ENCODE results near the gene RTEL1. TPM values are rescaled to one million over a fixed set of nuclear protein-coding genes. Genes with fewer than 3 reads are reported as not detected.
"Not testable (repeated sequence)": the region's sequence is repeated elsewhere in the genome, so short reads cannot be mapped to it uniquely, and the experiment has no call there.

Gene RTEL1
- total RNA-seq, 2 experiments from 2014 or later, result 49.8 to 54.3 TPM

GRCh38 chr20:63628246-63628975 lies 29.7 kb upstream of the RTEL1 start:
- no peaks in the 10 kb centered on the region for H3K27me3 Mint-ChIP-seq (ENCODE audit: low read depth)
- H3K9me3 Mint-ChIP-seq (ENCODE audit: insufficient read depth), result no peaks in the 10 kb centered on the region
- peak; percentile 78 for DNase-seq
- ATAC-seq, result peak; percentile 58
- H3K36me3 Mint-ChIP-seq (ENCODE audit: low read depth), result peaks cover 21% of the 10 kb centered on the region
- H3K27ac Mint-ChIP-seq, result peak overlapping the region; percentile 94
- H3K4me1 Mint-ChIP-seq (ENCODE audit: low read depth), result peaks cover 19% of the 10 kb centered on the region
- CTCF ChIA-PET, result interaction anchor here (1.3 kb wide), 1 partner anchor 10 kb away, joined by 3 read pairs; no protein-coding TSS in a partner anchor
- H3K4me3 Mint-ChIP-seq, result peak overlapping the region; percentile 96
- POLR2A ChIA-PET, result interaction anchor here (1.2 to 3.6 kb wide), 5 partner anchors 11 to 30 kb away, joined by 3 to 34 read pairs (median 14); partner anchors contain the start of genes RTEL1 and STMN3

- H3K4me3 Mint-ChIP-seq, result not testable (repeated sequence)
Observed at GRCh38 chr20:63630956-63631355, 27.2 kb upstream of the RTEL1 start.

GRCh38 chr20:63631426-63631825 lies 26.7 kb upstream of the RTEL1 start:
- Mint-ChIP-seq H3K4me1 (ENCODE audit: low read depth) (peaks cover 37% of the 10 kb centered on the region), H3K36me3 (ENCODE audit: low read depth) (peaks cover 16% of the 10 kb centered on the region)
- H3K27me3 Mint-ChIP-seq (ENCODE audit: low read depth); ATAC-seq; DNase-seq; H3K9me3 Mint-ChIP-seq (ENCODE audit: insufficient read depth); H3K27ac Mint-ChIP-seq; H3K4me3 Mint-ChIP-seq: not testable (repeated sequence)
- ChIA-PET POLR2A (interaction anchor here (0.6 to 1.5 kb wide), 3 partner anchors 10 to 96 kb away, joined by 3 to 8 read pairs (median 3); partner anchors contain the start of gene RTEL1), CTCF (interaction anchor here (1.5 to 2.8 kb wide), 2 partner anchors 10 to 94 kb away, joined by 4 to 8 read pairs; partner anchors contain the start of gene PTK6)

More at GRCh38 chr20:63630956-63631355, 27.2 kb upstream of the RTEL1 start:
- H3K27ac Mint-ChIP-seq; DNase-seq; H3K27me3 Mint-ChIP-seq (ENCODE audit: low read depth); H3K9me3 Mint-ChIP-seq (ENCODE audit: insufficient read depth); ATAC-seq: not testable (repeated sequence)
- ChIA-PET POLR2A (interaction anchor here (1.5 kb wide), 1 partner anchor 11 kb away, joined by 8 read pairs; no protein-coding TSS in a partner anchor), CTCF (interaction anchor here (2.8 kb wide), 1 partner anchor 11 kb away, joined by 8 read pairs; no protein-coding TSS in a partner anchor)
- H3K4me1 Mint-ChIP-seq (ENCODE audit: low read depth), result peaks cover 36% of the 10 kb centered on the region
- peaks cover 16% of the 10 kb centered on the region for H3K36me3 Mint-ChIP-seq (ENCODE audit: low read depth)

GRCh38 chr20:63633732-63634131 lies 24.4 kb upstream of the RTEL1 start:
- ChIA-PET POLR2A (no interaction called here), CTCF (interaction anchor here (1.2 to 2.8 kb wide), 2 partner anchors 8 to 19 kb away, joined by 3 to 8 read pairs; no protein-coding TSS in a partner anchor)
- peaks cover 11% of the 10 kb centered on the region for H3K36me3 Mint-ChIP-seq (ENCODE audit: low read depth)
- H3K9me3 Mint-ChIP-seq (ENCODE audit: insufficient read depth), result no peaks in the 10 kb centered on the region
- peak overlapping the region; percentile 49 for H3K27ac Mint-ChIP-seq
- peak overlapping the region; percentile 18 for H3K4me3 Mint-ChIP-seq
- ATAC-seq (no peak), DNase-seq (no peak)
- peaks cover 46% of the 10 kb centered on the region for H3K4me1 Mint-ChIP-seq (ENCODE audit: low read depth)
- H3K27me3 Mint-ChIP-seq (ENCODE audit: low read depth), result no peaks in the 10 kb centered on the region

GRCh38 chr20:63635431-63636141 lies 22.5 kb upstream of the RTEL1 start:
- peak overlapping the region; percentile 61 for H3K4me3 Mint-ChIP-seq
- no peaks in the 10 kb centered on the region for H3K27me3 Mint-ChIP-seq (ENCODE audit: low read depth)
- peaks cover 6% of the 10 kb centered on the region for H3K36me3 Mint-ChIP-seq (ENCODE audit: low read depth)
- peak; percentile 73 for ATAC-seq
- no peaks in the 10 kb centered on the region for H3K9me3 Mint-ChIP-seq (ENCODE audit: insufficient read depth)
- CTCF ChIA-PET, result no interaction called here
- peak overlapping the region; percentile 91 for H3K27ac Mint-ChIP-seq
- H3K4me1 Mint-ChIP-seq (ENCODE audit: low read depth), result peaks cover 50% of the 10 kb centered on the region
- POLR2A ChIA-PET, result interaction anchor here (2.8 kb wide), 1 partner anchor 9 kb away, joined by 22 read pairs; the partner anchor contains the start of gene GMEB2
- peak; percentile 88 for DNase-seq

- no peaks in the 10 kb centered on the region for H3K27me3 Mint-ChIP-seq (ENCODE audit: low read depth)
- ChIA-PET POLR2A (interaction anchor here (2.8 kb wide), 1 partner anchor 10 kb away, joined by 22 read pairs; the partner anchor contains the start of gene GMEB2), CTCF (interaction anchor here (1.5 kb wide), 1 partner anchor 100 kb away, joined by 4 read pairs; the partner anchor contains the start of gene PTK6)
- no peak for ATAC-seq
- DNase-seq, result no peak
- H3K4me1 Mint-ChIP-seq (ENCODE audit: low read depth), result peaks cover 50% of the 10 kb centered on the region
- no peaks in the 10 kb centered on the region for H3K9me3 Mint-ChIP-seq (ENCODE audit: insufficient read depth)
- H3K27ac Mint-ChIP-seq, result peak overlapping the region; percentile 77
- peak overlapping the region; percentile 23 for H3K4me3 Mint-ChIP-seq
- peaks cover 6% of the 10 kb centered on the region for H3K36me3 Mint-ChIP-seq (ENCODE audit: low read depth)
Observed at GRCh38 chr20:63636752-63637628, 21.1 kb upstream of the RTEL1 start.

GRCh38 chr20:63639093-63639975 lies 18.8 kb upstream of the RTEL1 start:
- H3K27me3 Mint-ChIP-seq (ENCODE audit: low read depth), result no peaks in the 10 kb centered on the region
- peak overlapping the region; percentile 99 for H3K27ac Mint-ChIP-seq
- peak overlapping the region; percentile 87 for H3K4me3 Mint-ChIP-seq
- ATAC-seq, result peak; percentile 55
- POLR2A ChIA-PET, result interaction anchor here (0.7 to 2.7 kb wide), 4 partner anchors 12 to 226 kb away, joined by 3 to 19 read pairs (median 4); partner anchors contain the start of genes GMEB2 and TPD52L2
- peaks cover 44% of the 10 kb centered on the region for H3K4me1 Mint-ChIP-seq (ENCODE audit: low read depth)
- CTCF ChIA-PET, result interaction anchor here (0.7 to 1.0 kb wide), 3 partner anchors 10 to 102 kb away, joined by 3 to 4 read pairs (median 3); partner anchors contain the start of genes GMEB2 and PTK6
- H3K36me3 Mint-ChIP-seq (ENCODE audit: low read depth), result peaks cover 6% of the 10 kb centered on the region
- peak; percentile 87 for DNase-seq
- no peaks in the 10 kb centered on the region for H3K9me3 Mint-ChIP-seq (ENCODE audit: insufficient read depth)

- no peak for DNase-seq
- H3K27ac Mint-ChIP-seq, result peak overlapping the region; percentile 99
- peaks cover 6% of the 10 kb centered on the region for H3K36me3 Mint-ChIP-seq (ENCODE audit: low read depth)
Observed at GRCh38 chr20:63640086-63640485, 18.0 kb upstream of the RTEL1 start.

GRCh38 chr20:63640686-63641085 lies 17.4 kb upstream of the RTEL1 start:
- Mint-ChIP-seq H3K4me3 (peak overlapping the region; percentile 87), H3K27ac (peak overlapping the region; percentile 99), H3K4me1 (ENCODE audit: low read depth) (peaks cover 31% of the 10 kb centered on the region)
- H3K36me3 Mint-ChIP-seq (ENCODE audit: low read depth); ATAC-seq; H3K9me3 Mint-ChIP-seq (ENCODE audit: insufficient read depth); H3K27me3 Mint-ChIP-seq (ENCODE audit: low read depth); DNase-seq: not testable (repeated sequence)
- ChIA-PET POLR2A (interaction anchor here (1.2 to 2.5 kb wide), 5 partner anchors 11 to 120 kb away, joined by 4 to 34 read pairs (median 6); partner anchors contain the start of genes ARFRP1, GMEB2, PPDPF and RTEL1), CTCF (interaction anchor here (1.0 to 2.6 kb wide), 2 partner anchors 14 to 59 kb away, joined by 3 to 8 read pairs; partner anchors contain the start of gene GMEB2)

More at GRCh38 chr20:63640086-63640485, 18.0 kb upstream of the RTEL1 start:
- POLR2A ChIA-PET, result interaction anchor here (1.0 to 2.7 kb wide), 3 partner anchors 13 to 119 kb away, joined by 3 to 19 read pairs (median 6); partner anchors contain the start of genes GMEB2 and PPDPF
- Mint-ChIP-seq H3K27me3 (ENCODE audit: low read depth) (no peaks in the 10 kb centered on the region), H3K4me1 (ENCODE audit: low read depth) (peaks cover 37% of the 10 kb centered on the region), H3K4me3 (peak overlapping the region; percentile 87), H3K9me3 (ENCODE audit: insufficient read depth) (no peaks in the 10 kb centered on the region)
- ATAC-seq, result no peak
- CTCF ChIA-PET, result interaction anchor here (1.0 to 2.6 kb wide), 4 partner anchors 13 to 103 kb away, joined by 3 to 8 read pairs (median 4); partner anchors contain the start of genes GMEB2 and PTK6
